GM18909 (cell line): ENCODE measurements around the gene TEKT5.
"Not testable (repeated sequence)": the region's sequence is repeated elsewhere in the genome, so short reads cannot be mapped to it uniquely, and the experiment has no call there.

Experiments used
- ATAC-seq: cut with Tn5 transposase; IDR thresholded peaks from one replicate; pipeline ENCODE4 v1.9.1; 2021; ENCODE audit warnings: mild to moderate bottlenecking; ENCODE audit not compliant: unreplicated experiment, poor library complexity

The TEKT5 gene

GRCh38 chr16:10662212-10662611 is 32.5 kb downstream of the TEKT5 start:
- ATAC-seq = no peak

DNA sequence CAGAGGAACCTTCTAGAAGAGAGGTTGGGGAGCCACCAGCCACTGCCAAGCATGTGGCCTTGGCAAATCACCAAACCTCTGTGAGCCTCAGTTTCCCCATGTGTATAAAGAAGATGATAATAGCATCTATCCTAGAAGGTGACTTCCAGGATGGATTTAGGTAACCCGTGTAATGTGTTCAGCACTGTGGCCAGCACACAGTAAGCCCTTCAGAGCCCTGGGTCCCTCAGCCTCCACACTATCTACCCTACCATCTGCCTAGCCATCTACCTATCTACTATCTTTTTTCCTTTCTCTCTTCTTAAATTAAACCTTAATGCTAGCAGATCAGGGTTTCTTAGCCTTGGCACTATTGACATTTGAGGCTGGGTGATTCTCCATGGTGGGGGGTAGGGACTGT is 33.0 kb downstream of the TEKT5 start:
- ATAC-seq = no peak

- no peak for ATAC-seq
Observed at GRCh38 chr16:10660950-10661635, 33.6 kb downstream of the TEKT5 start.

DNA sequence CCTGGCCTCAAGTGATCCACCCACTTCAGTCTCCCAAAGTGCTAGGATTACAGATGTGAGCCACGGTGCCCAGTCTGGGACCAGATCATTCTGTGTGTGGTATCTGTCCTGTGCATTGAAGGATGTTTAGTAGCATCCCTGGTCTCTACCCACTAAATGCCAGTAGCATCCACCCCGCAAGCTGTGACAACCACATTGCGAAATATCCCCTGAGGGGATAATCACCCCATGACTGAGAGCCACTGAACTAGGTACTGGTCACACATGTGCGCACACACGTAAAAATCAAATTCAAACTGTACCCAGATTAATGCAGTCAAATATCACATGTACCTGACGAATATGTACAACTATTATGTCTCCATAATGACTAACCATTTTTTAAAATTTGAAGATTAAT is 35.8 kb downstream of the TEKT5 start:
- ATAC-seq = no peak

GRCh38 chr16:10657925-10658324 is 36.8 kb downstream of the TEKT5 start:
- ATAC-seq = no peak

GRCh38 chr16:10656618-10657017 is 38.1 kb downstream of the TEKT5 start:
- no peak for ATAC-seq

GRCh38 chr16:10655415-10655977 is 39.2 kb downstream of the TEKT5 start:
- ATAC-seq = no peak

GRCh38 chr16:10654592-10655414 is 39.9 kb downstream of the TEKT5 start:
- no peak for ATAC-seq

GRCh38 chr16:10652730-10653590 is 41.8 kb downstream of the TEKT5 start:
- no peak for ATAC-seq

DNA sequence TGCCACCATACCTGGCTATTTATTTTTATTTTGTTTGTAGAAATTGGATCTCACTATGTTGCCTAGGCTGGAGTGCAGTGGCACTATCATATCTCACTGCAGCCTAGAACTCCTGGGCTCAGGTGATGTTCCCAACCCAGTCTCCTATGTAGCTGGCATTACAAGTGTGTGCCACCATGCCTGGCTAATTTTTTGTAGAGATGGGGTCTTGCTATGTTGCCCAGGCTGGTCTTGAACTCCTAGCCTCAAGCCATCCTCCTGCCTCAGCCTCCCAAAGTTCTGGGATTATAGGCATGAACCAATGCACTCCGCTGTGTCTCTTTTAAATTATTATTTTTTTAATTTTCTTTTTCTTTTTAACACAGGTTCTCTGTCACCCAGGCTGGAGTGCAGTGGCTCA is 45.6 kb downstream of the TEKT5 start:
- not testable (repeated sequence) for ATAC-seq

- ATAC-seq = no peak
Observed at GRCh38 chr16:10647721-10648296, 46.9 kb downstream of the TEKT5 start.

DNA sequence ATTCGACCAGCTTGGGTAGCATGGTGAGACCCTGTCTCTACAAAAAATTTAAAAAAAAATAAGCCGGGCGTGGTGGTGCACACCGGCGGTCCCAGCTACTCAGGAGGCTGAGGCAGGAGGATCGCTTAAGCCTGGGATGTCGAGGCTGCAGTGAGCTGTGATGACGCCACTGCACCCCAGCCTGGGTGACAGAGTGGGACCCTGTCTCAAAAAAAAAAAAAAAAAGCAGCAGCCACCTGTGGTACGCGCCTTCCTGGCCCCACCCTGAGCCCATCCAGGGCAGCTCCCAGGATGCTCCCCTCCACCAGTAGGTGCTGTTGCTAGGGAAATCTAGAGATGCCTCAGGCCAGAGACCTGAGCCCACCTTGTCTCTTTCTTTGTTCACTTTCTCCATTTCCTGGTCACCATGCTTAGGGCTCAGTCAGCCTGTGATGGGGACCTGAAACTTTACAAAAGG is 47.4 kb downstream of the TEKT5 start:
- no peak for ATAC-seq

DNA sequence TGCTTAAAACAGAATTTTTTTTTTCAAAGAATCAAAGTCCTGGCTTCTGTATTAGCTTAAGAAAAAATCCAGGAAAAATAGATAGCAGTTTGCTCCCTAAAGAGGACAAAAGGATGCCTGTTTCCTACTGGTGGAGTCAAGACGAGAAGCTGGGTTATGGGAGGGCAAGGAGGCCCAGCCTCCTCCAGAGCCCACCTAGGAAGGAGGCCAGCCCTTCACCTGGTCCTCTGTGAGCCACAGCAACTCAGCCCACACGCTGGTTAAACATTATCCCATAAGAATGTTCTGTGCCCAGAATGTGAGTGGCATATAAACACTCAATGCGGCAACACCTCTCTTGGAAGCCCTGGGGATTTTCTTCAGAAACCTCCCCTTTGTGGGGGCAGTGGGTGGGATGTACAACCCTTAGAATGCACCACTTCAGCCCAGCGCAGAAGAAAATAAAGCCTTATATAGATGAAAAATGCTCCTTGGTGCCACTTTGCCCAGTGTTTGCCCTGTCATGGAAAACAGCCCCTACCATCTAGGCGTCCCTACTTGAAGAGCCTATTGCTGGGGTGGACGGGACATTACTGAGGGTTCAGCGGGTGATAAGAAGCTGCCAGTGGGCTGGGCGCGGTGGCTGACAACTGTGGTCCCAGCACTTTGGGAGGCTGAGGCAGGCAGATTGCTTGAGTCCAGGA is 48.0 kb downstream of the TEKT5 start:
- no peak for ATAC-seq

GRCh38 chr16:10646228-10646580 is 48.5 kb downstream of the TEKT5 start:
- no peak for ATAC-seq

GRCh38 chr16:10644092-10644491 is 50.6 kb downstream of the TEKT5 start:
- no peak for ATAC-seq

- ATAC-seq = no peak
Observed at GRCh38 chr16:10642964-10643363, 51.8 kb downstream of the TEKT5 start.

DNA sequence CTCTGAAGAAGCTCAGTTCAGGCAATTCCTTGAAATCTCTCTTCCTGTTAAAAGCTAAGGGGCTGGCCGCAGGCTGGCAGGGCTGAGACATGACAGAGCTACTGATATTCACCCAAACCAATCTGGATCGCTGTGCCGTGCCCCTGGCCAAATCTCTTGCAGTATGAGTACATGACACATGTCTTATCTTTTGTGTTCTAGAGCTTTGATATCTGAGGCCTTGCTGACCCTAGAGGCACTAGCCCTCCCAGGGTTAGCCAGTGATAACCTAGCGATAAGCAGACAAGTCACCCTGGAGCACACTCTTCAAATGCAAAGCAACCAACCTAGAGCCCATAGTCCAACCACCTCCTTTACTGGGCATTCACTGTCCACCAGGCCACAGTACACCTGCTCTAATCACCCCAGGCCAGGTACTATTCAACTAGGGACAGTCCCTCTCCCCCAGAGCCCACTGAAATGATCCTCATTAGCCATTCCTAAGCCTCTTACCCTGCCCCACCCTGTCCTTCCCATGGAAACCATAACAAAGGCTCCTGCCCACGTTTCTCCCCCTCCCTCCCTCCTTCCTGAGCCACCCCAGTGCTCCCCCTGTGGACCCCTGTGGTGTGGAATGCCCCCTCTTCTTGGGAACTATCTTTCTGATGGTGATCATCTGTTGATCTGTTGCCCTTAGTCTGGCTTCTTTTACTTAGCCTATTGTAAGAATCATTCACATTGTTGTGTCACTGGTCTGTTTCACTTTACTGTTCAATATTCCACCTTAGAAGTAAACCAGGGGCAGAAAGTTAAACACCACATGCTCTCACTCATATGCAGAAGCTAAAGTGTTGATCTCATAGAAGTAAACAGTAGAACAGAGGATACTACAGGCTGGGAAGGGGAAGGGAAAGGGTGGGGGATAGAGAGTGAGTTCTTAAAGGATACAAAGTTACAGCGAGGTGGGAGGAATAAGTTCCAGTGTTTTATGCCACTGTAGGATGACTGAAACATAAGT is 52.5 kb downstream of the TEKT5 start:
- no peak for ATAC-seq

DNA sequence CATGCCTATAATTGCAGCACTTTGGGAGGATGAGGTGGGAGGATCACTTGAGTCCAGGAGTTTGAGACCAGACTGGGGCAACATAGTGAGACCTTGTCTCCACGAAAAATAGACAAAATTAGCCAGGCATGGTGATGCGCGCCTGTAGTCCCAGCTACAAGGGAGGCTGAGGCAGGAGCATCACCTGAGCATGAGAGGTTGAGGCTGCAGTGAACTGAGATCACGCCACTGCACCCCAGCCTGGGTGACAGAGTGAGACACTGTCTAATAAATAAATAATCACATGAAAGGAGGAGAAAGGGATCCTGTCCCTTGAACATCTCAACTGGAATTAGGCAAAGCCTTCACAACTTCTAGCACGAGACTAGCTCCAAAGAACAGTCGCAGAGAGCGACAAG is 53.2 kb downstream of the TEKT5 start:
- no peak for ATAC-seq
